HepG2 (cell line): Measurements from ENCODE around the gene DDX50. TPM values are rescaled to one million over a fixed set of nuclear protein-coding genes. Genes with fewer than 3 reads are reported as not detected.

Experiments used
- AHR ChIP-seq: IDR thresholded peaks from 2 replicates; pipeline ENCODE4 v1.6.1; 2018; ENCODE audit warnings: missing genetic modification reagents, missing compliant biosample characterization
- ATM ChIP-seq: fragments of 450-650 bp; IDR thresholded peaks from 2 replicates; pipeline ENCODE4 v1.7.1; 2017; ENCODE audit warnings: mild to moderate bottlenecking, borderline replicate concordance
- DNMT1 ChIP-seq: sonication (generic); formaldehyde crosslinking; IDR thresholded peaks from 2 replicates; pipeline ENCODE4 v1.5.1; 2020; ENCODE audit warnings: mild to moderate bottlenecking, missing genetic modification reagents
- FOXA1 ChIP-seq, 2 experiments: fragments of 450-650 bp in 1 of 2; sonication (generic) in 1 of 2; formaldehyde crosslinking in 1 of 2; IDR thresholded peaks; 2 replicates each; pipeline versions ENCODE4 v1.4.0 to v1.6.1; 2016 to 2020; ENCODE audit warnings: missing genetic modification reagents in 1 of 2
- FOXK1 ChIP-seq: sonication (generic); formaldehyde crosslinking; IDR thresholded peaks from 2 replicates; pipeline ENCODE4 v1.4.0; 2020; ENCODE audit warnings: low read depth, missing genetic modification reagents, borderline replicate concordance
- FOXP1 ChIP-seq, 2 experiments: fragments of 450-650 bp in 1 of 2; IDR thresholded peaks; 2 replicates each; pipeline ENCODE4 v1.6.1; 2017 to 2018; ENCODE audit warnings: antibody characterized with exemption in 1 of 2
- HNRNPK ChIP-seq: fragments of 200-400 bp; formaldehyde crosslinking; IDR thresholded peaks from 2 replicates; pipeline ENCODE4 v1.6.1; 2018; ENCODE audit warnings: low read length, low read depth, moderate library complexity, mild to moderate bottlenecking; ENCODE audit not compliant: poor library complexity, severe bottlenecking
- IRX3 ChIP-seq: sonication (generic); formaldehyde crosslinking; IDR thresholded peaks from 2 replicates; pipeline ENCODE4 v1.8.1; 2023; ENCODE audit warnings: mild to moderate bottlenecking, low read depth, missing genetic modification reagents, borderline replicate concordance
- KMT2A ChIP-seq: sonication (generic); formaldehyde crosslinking; IDR thresholded peaks from 2 replicates; pipeline ENCODE4 v1.4.0; 2020; ENCODE audit warnings: missing genetic modification reagents
- MEF2D ChIP-seq: sonication (generic); formaldehyde crosslinking; IDR thresholded peaks from 2 replicates; pipeline ENCODE4 v1.5.1; 2020; ENCODE audit warnings: mild to moderate bottlenecking, missing genetic modification reagents
- MXI1 ChIP-seq: IDR thresholded peaks from 3 replicates; pipeline ENCODE4 v1.6.1; 2012; ENCODE audit warnings: low read depth, low read length, inconsistent platforms, borderline replicate concordance
- PPARG ChIP-seq: conservative IDR thresholded peaks from 2 replicates; pipeline ENCODE4 v1.6.1; 2016; ENCODE audit warnings: missing biosample characterization, missing genetic modification reagents
- SETDB1 ChIP-seq: sonication (generic); formaldehyde crosslinking; IDR thresholded peaks from 2 replicates; pipeline ENCODE4 v1.5.1; 2020; ENCODE audit warnings: missing genetic modification reagents, mild to moderate bottlenecking, borderline replicate concordance
- SP1 ChIP-seq, 2 experiments: fragments of 450-650 bp in 1 of 2; sonication (generic) in 1 of 2; formaldehyde crosslinking in 1 of 2; IDR thresholded peaks; 2 replicates each; pipeline versions ENCODE4 v1.4.0 to v1.6.1; 2016 to 2020; ENCODE audit warnings: missing genetic modification reagents in 1 of 2
- ZFP36L2 ChIP-seq: sonication (generic); formaldehyde crosslinking; IDR thresholded peaks from 2 replicates; pipeline ENCODE4 v1.4.0; 2020; ENCODE audit warnings: missing genetic modification reagents
- ZNF12 ChIP-seq: sonication (generic); formaldehyde crosslinking; IDR thresholded peaks from 2 replicates; pipeline ENCODE4 v1.5.0; 2020; ENCODE audit warnings: missing genetic modification reagents
- ZNF251 ChIP-seq: sonication (generic); formaldehyde crosslinking; IDR thresholded peaks from 2 replicates; pipeline ENCODE4 v1.9.0; 2021; ENCODE audit warnings: mild to moderate bottlenecking, missing genetic modification reagents
- ZNF292 ChIP-seq: sonication (generic); formaldehyde crosslinking; IDR thresholded peaks from 2 replicates; pipeline ENCODE4 v1.8.1; 2022; ENCODE audit warnings: mild to moderate bottlenecking, low read depth, missing genetic modification reagents, borderline replicate concordance
- ZNF33A ChIP-seq: sonication (generic); formaldehyde crosslinking; IDR thresholded peaks from 2 replicates; pipeline ENCODE4 v1.5.1; 2020; ENCODE audit warnings: missing genetic modification reagents, mild to moderate bottlenecking, moderate library complexity, borderline replicate concordance
- ZNF432 ChIP-seq: sonication (generic); formaldehyde crosslinking; IDR thresholded peaks from 2 replicates; pipeline ENCODE4 v1.5.0; 2020; ENCODE audit warnings: missing genetic modification reagents, mild to moderate bottlenecking, borderline replicate concordance
- ZNF770 ChIP-seq: sonication (generic); formaldehyde crosslinking; IDR thresholded peaks from 2 replicates; pipeline ENCODE4 v1.5.0; 2020; ENCODE audit warnings: mild to moderate bottlenecking, missing genetic modification reagents
- ZNF782 ChIP-seq: sonication (generic); formaldehyde crosslinking; IDR thresholded peaks from 2 replicates; pipeline ENCODE4 v1.4.0; 2020; ENCODE audit warnings: missing genetic modification reagents, mild to moderate bottlenecking, borderline replicate concordance
- ZNF792 ChIP-seq: IDR thresholded peaks from 2 replicates; pipeline ENCODE4 v1.6.1; 2016
- polyA plus RNA-seq, 8 experiments: library from polyadenylated mRNA; depleted of rRNA in 3 of 8; stranded (reverse) in 7 of 8; unstranded in 1 of 8; fragments of >200 nt; fragmentation: Illumina TruSeq in 4 of 8; extraction: Trizol in 4 of 8; gene quantifications; 2 replicates each; pipeline versions ENCODE4 v1.2.1 to v1.2.3, GENCODE V29; 2011 to 2016; ENCODE audit warnings: low read depth in 4 of 8, missing spikeins in 1 of 8, mixed read lengths in 1 of 8; ENCODE audit not compliant: insufficient read depth in 1 of 8
- total RNA-seq, 5 experiments: library from RNA; depleted of rRNA; stranded (reverse); fragments of >200 nt; fragmentation: Illumina TruSeq; extraction: Trizol; gene quantifications; 2 replicates each; pipeline ENCODE4 v1.2.3, GENCODE V29; 2016; ENCODE audit warnings: low read depth in 1 of 5
- TF ChIP-seq, protein P1 (sequence below): sonication (generic); formaldehyde crosslinking; IDR thresholded peaks from 2 replicates; pipeline ENCODE4 v1.4.0; 2020; ENCODE audit warnings: mild to moderate bottlenecking, missing genetic modification reagents
- TF ChIP-seq, protein P2 (sequence below), 2 experiments: sonication (generic) in 1 of 2; formaldehyde crosslinking in 1 of 2; IDR thresholded peaks; 2 replicates each; pipeline versions ENCODE4 v1.5.1 to v1.6.1; 2011 to 2020; ENCODE audit warnings: borderline replicate concordance in 1 of 2, low read depth in 1 of 2, low read length in 1 of 2, mild to moderate bottlenecking in 1 of 2, missing genetic modification reagents in 1 of 2, moderate library complexity in 1 of 2

DDX50 gene
- total and polyA plus RNA-seq, 2 of the 13 experiments (the other 11 are each of a cell fraction or from before 2014, with no cell fraction given): 19.0 to 38.2 TPM

DNA sequence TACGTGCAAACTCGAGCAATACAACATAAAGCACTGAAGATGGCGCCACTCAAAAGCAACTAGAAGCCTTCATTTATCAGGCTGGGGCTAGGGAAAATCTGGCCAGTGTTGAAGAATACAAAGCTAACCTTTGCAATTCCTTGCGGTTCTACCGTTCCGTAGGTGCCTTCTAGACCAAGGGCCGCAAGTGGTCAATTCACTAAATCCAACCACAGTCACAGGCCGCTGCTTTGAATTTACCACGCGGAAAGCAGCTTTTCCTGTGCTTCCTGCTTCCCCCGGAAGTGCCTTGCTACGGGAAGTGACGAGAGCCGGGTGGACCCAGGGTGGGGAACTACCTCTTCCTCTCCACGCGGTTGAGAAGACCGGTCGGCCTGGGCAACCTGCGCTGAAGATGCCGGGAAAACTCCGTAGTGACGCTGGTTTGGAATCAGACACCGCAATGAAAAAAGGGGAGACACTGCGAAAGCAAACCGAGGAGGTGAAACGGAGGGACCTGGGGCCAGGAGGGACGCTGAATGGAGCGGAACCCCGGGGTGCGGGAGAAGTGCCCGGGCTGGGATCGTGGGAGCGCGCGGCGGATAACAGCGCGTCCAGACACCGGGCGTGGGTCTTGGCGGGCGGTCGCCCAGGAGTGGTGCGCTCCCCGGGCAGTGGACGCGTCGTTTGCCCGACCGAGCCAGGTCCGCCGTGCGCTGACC, 54.9 kb downstream of the DDX50 start, which contains the start of gene DDX21 (continued):
- no peak for TF ChIP-seq FOXA1 (IDR thresholded peaks at IDR 0.05)
- 0 out of 2 replicates have a peak, but pooled peaks have one; percentile 7 for TF ChIP-seq FOXA1 (CRISPR knock-in tag; IDR thresholded peaks at IDR 0.05)
- peak; percentile 28 for TF ChIP-seq HNRNPK
- no peak for TF ChIP-seq SP1 (IDR thresholded peaks at IDR 0.05)
- TF ChIP-seq SP1 (CRISPR knock-in tag; IDR thresholded peaks at IDR 0.05): no peak
- TF ChIP-seq MEF2D (CRISPR knock-in tag): peak; percentile 55; the same call in 1 of the 2 replicates
- no peak for TF ChIP-seq AHR (CRISPR knock-in tag)
- TF ChIP-seq ZNF792 (CRISPR knock-in tag): peak; percentile 25; the same call in 1 of the 2 replicates
- TF ChIP-seq, protein P1, sequence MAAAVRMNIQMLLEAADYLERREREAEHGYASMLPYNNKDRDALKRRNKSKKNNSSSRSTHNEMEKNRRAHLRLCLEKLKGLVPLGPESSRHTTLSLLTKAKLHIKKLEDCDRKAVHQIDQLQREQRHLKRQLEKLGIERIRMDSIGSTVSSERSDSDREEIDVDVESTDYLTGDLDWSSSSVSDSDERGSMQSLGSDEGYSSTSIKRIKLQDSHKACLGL (CRISPR knock-in tag): peak; percentile 98
- TF ChIP-seq DNMT1: 0 out of 2 replicates have a peak, but pooled peaks have one; percentile 10
- peak; percentile 88 for TF ChIP-seq KMT2A (CRISPR knock-in tag)
- no peak for TF ChIP-seq FOXP1 (IDR thresholded peaks at IDR 0.05)
- 0 out of 2 replicates have a peak, but pooled peaks have one; percentile 10 for TF ChIP-seq FOXP1 (CRISPR knock-in tag; IDR thresholded peaks at IDR 0.05)
- 0 out of 2 replicates have a peak, but pooled peaks have one; percentile 68 for TF ChIP-seq ZNF251 (CRISPR knock-in tag)
- TF ChIP-seq ZNF292: no peak
- peak; percentile 33; the same call in 1 of the 2 replicates for TF ChIP-seq IRX3 (CRISPR knock-in tag)
- TF ChIP-seq PPARG (CRISPR knock-in tag): 0 out of 2 replicates have a peak, but pooled peaks have one; percentile 35
- peak; percentile 37; the same call in 1 of the 2 replicates for TF ChIP-seq ZNF770 (CRISPR knock-in tag)
- no peak for TF ChIP-seq ZFP36L2 (CRISPR knock-in tag)
- TF ChIP-seq ZNF782 (CRISPR knock-in tag): peak; percentile 28; the same call in 1 of the 2 replicates
- TF ChIP-seq ATM: no peak
- TF ChIP-seq, protein P2, sequence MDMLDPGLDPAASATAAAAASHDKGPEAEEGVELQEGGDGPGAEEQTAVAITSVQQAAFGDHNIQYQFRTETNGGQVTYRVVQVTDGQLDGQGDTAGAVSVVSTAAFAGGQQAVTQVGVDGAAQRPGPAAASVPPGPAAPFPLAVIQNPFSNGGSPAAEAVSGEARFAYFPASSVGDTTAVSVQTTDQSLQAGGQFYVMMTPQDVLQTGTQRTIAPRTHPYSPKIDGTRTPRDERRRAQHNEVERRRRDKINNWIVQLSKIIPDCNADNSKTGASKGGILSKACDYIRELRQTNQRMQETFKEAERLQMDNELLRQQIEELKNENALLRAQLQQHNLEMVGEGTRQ (IDR thresholded peaks at IDR 0.05; ENCODE audit: low read depth, low read length): no peak
- TF ChIP-seq, protein P2 (CRISPR knock-in tag; IDR thresholded peaks at IDR 0.05; ENCODE audit: borderline replicate concordance): no peak
- peak; percentile 81; the same call in 1 of the 2 replicates for TF ChIP-seq FOXK1 (CRISPR knock-in tag)
- TF ChIP-seq ZNF33A (CRISPR knock-in tag): 0 out of 2 replicates have a peak, but pooled peaks have one; percentile 46
- peak; percentile 98; the same call in 2 of the 3 replicates for TF ChIP-seq MXI1
- TF ChIP-seq ZNF12 (CRISPR knock-in tag): peak; percentile 75; the same call in 1 of the 2 replicates
- TF ChIP-seq SETDB1: no peak
- no peak for TF ChIP-seq ZNF432
